ENCODE results near the gene EMC8.

EMC8 gene

GRCh38 chr16:85796599-85796998, 2.7 kb downstream of the EMC8 start:
- Histone ChIP-seq H3K27me3 (ENCODE audit: low read length) (no peaks in the 10 kb centered on the region), H2AFZ (ENCODE audit: low read depth, low read length, severe bottlenecking) (no peak overlapping the region), H3K79me2 (ENCODE audit: insufficient read depth, low read length) (peaks cover 89% of the 10 kb centered on the region), H4K20me1 (ENCODE audit: low read depth, low read length) (no peaks in the 10 kb centered on the region), H3K9me2 (replicated peaks; ENCODE audit: insufficient read depth, low read length) (no peaks in the 10 kb centered on the region), H3F3A (ENCODE audit: insufficient read depth) (no peaks in the 10 kb centered on the region), H3K9ac (ENCODE audit: low read length) (no peak overlapping the region), H3K4me2 (ENCODE audit: low read depth, low read length, poor library complexity, severe bottlenecking) (no peak overlapping the region), H3K36me3 (ENCODE audit: low read length) (no peaks in the 10 kb centered on the region), H3K9me3 (ENCODE audit: insufficient read depth, low read length) (no peaks in the 10 kb centered on the region), H3K4me3 (ENCODE audit: insufficient read depth, low read length, poor library complexity, severe bottlenecking) (no peak overlapping the region), H3K27ac (ENCODE audit: low read depth, low read length) (no peak overlapping the region)
- TF ChIP-seq CTCF (IDR thresholded peaks at IDR 0.05; ENCODE audit: insufficient read depth, low read length, poor library complexity, severe bottlenecking), result no peak
- no peak for TF ChIP-seq EZH2phosphoT487 (conservative IDR thresholded peaks at IDR 0.05; ENCODE audit: low read length)

DNA sequence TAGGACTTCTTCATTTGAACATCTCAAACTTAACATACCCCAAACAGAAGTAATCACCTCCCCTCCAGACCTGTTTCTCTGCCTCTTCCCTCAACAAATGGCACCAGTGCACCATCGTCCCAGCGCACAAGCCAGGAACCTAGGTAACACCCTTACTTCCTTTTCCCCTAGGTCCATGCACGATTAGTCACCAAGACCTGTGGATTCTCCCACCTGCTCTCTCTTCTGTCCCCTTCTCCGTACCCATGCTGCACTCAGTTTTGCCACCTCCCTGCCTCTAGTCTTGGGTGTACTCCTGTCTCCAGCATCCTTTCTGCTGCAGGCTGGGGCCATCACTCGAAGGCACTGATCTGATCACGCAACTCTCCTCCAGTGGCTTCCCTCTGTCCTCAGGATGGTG, 3.2 kb downstream of the EMC8 start:
- H3K9ac ChIP-seq (ENCODE audit: low read length), result no peak overlapping the region
- H2AFZ ChIP-seq (ENCODE audit: low read depth, low read length, severe bottlenecking), result no peak overlapping the region
- no peaks in the 10 kb centered on the region for H4K20me1 ChIP-seq (ENCODE audit: low read depth, low read length)
- no peaks in the 10 kb centered on the region for H3K9me3 ChIP-seq (ENCODE audit: insufficient read depth, low read length)
- no peaks in the 10 kb centered on the region for H3K36me3 ChIP-seq (ENCODE audit: low read length)
- no peaks in the 10 kb centered on the region for H3K9me2 ChIP-seq (replicated peaks; ENCODE audit: insufficient read depth, low read length)
- no peak overlapping the region for H3K27ac ChIP-seq (ENCODE audit: low read depth, low read length)
- no peaks in the 10 kb centered on the region for H3K27me3 ChIP-seq (ENCODE audit: low read length)
- H3K4me2 ChIP-seq (ENCODE audit: low read depth, low read length, poor library complexity, severe bottlenecking), result no peak overlapping the region
- TF ChIP-seq EZH2phosphoT487 (conservative IDR thresholded peaks at IDR 0.05; ENCODE audit: low read length), result no peak
- TF ChIP-seq CTCF (IDR thresholded peaks at IDR 0.05; ENCODE audit: insufficient read depth, low read length, poor library complexity, severe bottlenecking), result no peak
- no peaks in the 10 kb centered on the region for H3F3A ChIP-seq (ENCODE audit: insufficient read depth)
- peaks cover 88% of the 10 kb centered on the region for H3K79me2 ChIP-seq (ENCODE audit: insufficient read depth, low read length)
- no peak overlapping the region for H3K4me3 ChIP-seq (ENCODE audit: insufficient read depth, low read length, poor library complexity, severe bottlenecking)

GRCh38 chr16:85794696-85795095, 4.6 kb downstream of the EMC8 start:
- H3K79me2 ChIP-seq (ENCODE audit: insufficient read depth, low read length), result peaks cover 86% of the 10 kb centered on the region
- H4K20me1 ChIP-seq (ENCODE audit: low read depth, low read length), result no peaks in the 10 kb centered on the region
- no peaks in the 10 kb centered on the region for H3K27me3 ChIP-seq (ENCODE audit: low read length)
- no peaks in the 10 kb centered on the region for H3F3A ChIP-seq (ENCODE audit: insufficient read depth)
- H3K9me2 ChIP-seq (replicated peaks; ENCODE audit: insufficient read depth, low read length), result no peaks in the 10 kb centered on the region
- H3K9me3 ChIP-seq (ENCODE audit: insufficient read depth, low read length), result no peaks in the 10 kb centered on the region
- H3K27ac ChIP-seq (ENCODE audit: low read depth, low read length), result no peak overlapping the region
- H3K36me3 ChIP-seq (ENCODE audit: low read length), result no peaks in the 10 kb centered on the region
- no peak overlapping the region for H3K4me2 ChIP-seq (ENCODE audit: low read depth, low read length, poor library complexity, severe bottlenecking)
- no peak overlapping the region for H2AFZ ChIP-seq (ENCODE audit: low read depth, low read length, severe bottlenecking)
- no peak for TF ChIP-seq CTCF (IDR thresholded peaks at IDR 0.05; ENCODE audit: insufficient read depth, low read length, poor library complexity, severe bottlenecking)
- TF ChIP-seq EZH2phosphoT487 (conservative IDR thresholded peaks at IDR 0.05; ENCODE audit: low read length), result no peak
- no peak overlapping the region for H3K4me3 ChIP-seq (ENCODE audit: insufficient read depth, low read length, poor library complexity, severe bottlenecking)
- H3K9ac ChIP-seq (ENCODE audit: low read length), result no peak overlapping the region
